HuH-7 (cell line): ENCODE measurements around the gene PTTG2.
"Not testable (repeated sequence)": the region's sequence is repeated elsewhere in the genome, so short reads cannot be mapped to it uniquely, and the experiment has no call there.

Experiments
- DNase-seq: peaks from one replicate; pipeline ENCODE4 v3.0.0; 2011; ENCODE audit warnings: low spot score

Gene PTTG2

GRCh38 chr4:37956941-37957340, 3.3 kb upstream of the PTTG2 start:
- DNase-seq: no peak

DNA sequence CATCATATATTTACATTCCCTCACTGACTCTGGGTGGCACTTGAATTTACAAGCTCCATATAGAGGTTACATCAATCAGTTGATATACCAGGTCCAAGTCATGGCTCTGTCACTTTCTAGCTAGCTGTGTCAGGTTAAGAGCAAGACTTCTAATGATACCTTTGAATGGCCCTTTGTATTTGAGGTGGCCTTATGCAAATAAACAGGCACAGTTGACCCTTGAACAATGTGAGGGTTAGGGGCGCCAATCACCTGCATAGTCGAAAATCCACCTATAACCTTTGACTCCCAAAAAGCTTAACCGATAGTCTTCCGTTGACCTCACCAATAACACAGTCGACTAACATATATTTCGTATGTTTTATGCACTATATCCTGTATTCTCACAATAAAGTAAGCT, 1.3 kb upstream of the PTTG2 start:
- no peak for DNase-seq

DNA sequence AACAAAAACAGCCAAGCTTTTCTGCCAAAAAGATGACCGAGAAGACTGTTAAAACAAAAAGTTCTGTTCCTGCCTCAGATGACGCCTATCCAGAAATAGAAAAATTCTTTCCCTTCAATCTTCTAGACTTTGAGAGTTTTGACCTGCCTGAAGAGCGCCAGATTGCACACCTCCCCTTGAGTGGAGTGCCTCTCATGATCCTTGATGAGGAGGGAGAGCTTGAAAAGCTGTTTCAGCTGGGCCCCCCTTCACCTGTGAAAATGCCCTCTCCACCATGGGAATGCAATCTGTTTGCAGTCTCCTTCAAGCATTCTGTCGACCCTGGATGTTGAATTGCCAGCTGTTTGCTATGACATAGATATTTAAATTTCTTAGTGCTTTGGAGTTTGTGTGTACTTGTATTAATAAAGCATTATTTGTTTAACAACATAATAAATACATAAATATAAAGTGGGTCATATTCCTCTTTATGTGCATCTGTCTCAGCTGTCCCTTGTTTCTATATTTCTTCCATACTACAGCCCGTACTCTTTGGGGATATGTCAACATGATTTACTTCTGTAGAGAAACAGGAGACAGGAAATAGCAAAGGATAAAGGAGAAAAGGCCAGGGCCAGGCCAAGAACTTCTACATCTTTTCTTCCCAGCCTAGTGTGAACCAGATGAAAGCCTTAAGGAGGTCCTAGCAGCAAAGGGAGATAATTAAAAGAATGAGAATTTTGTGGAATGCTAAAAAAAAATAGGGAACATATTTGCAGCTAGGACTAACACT, 667 bp downstream of the PTTG2 start:
- no peak for DNase-seq

DNA sequence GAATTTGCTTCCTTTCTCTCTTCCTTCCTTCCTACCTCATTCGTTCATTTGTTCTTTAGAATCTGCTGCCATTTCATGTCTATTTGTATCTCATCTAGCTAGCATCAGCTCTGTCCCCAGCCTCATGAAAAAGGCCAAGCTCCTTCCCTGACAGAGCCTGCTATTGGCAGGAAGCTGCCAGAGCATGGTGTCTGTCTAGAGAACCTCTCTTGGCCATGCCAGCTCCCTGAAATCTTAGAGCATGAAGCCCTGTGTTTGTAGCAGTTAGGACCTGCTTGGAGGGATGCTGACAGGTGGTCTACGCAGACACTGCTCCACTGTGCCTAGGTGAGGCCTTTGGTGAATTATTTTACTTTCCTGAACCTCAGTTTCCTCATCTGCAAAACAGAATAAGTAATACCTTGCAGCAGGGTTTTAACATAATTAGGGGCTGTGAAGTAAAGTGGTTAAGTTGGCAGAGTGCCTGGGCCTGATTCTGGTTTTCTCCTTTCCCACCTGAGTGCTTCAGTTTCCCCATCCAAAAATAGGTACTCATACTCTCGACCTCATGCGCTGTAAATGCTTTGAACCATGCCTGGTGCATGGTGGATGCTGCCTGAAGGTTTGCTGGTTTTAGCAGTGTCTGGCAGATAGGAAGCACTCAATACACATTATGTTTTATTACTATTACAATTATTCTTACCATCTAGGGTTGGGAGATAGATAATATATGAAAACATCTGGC, 4.7 kb downstream of the PTTG2 start:
- no peak for DNase-seq

GRCh38 chr4:37966044-37966443, 5.8 kb downstream of the PTTG2 start:
- no peak for DNase-seq

- peak; percentile 27 for DNase-seq
Observed at GRCh38 chr4:37967736-37968135, 7.5 kb downstream of the PTTG2 start.

DNA sequence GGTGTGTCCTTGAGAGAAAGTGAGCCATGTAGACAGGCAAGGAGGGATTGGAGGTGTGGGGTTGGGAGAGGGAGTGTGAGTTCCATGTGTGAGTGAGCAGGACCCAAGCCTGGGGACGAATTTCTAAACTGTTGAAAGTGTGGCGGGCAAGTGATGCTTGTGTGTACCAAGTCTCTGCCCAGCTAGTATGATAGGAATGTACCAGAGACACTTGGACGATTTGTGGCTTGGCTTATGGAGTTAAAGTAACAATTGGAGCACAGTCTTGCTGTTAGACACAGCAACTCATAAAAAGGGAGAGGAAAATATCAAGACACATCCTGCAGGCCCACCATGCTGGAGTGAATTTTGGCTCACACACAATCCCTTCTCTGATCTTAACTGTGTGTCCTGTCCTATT, 8.5 kb downstream of the PTTG2 start:
- DNase-seq: no peak

DNA sequence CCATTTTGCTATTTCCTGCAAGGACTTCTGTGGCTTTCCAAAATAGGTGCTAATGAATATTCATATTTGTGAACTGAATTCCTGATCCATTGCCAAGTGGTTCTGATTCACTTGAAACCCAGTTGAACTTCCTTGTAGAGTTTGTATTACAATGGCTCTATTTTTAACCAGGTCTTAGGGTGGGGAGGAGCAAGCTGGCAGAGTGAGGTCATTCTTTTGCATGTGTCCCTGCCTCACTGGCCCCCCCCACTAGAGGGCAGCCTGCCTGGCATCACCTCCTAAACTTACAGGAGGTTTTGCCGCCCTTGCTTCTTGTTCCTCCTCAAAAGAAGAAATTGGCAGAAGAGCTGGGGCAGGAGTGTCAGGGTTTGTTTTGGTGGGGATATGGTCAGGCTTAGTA, 10.5 kb downstream of the PTTG2 start:
- DNase-seq: no peak

- DNase-seq: no peak
Observed at GRCh38 chr4:37971202-37971601, 11.0 kb downstream of the PTTG2 start.

DNA sequence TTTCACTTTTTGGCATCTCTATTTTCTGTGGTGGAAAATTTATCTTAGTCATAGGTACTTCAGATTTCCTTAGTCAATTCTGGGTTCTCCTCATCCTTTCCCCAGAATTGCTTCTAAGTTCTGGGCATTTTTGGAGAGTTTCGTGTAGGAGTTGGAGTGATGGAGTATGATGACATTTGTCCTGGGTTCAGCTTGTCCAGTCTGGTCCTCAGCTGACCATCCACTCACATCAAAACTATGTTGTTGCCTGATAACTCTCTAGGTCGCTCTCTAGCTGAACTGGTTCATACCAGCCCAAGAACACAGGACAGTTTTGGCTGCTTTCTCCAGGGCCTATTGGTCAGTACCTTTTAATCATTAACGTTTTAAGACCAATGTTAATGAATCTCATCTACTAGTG, 13.2 kb downstream of the PTTG2 start:
- DNase-seq: no peak

- not testable (repeated sequence) for DNase-seq
Observed at GRCh38 chr4:37975321-37975822, 15.2 kb downstream of the PTTG2 start.

DNA sequence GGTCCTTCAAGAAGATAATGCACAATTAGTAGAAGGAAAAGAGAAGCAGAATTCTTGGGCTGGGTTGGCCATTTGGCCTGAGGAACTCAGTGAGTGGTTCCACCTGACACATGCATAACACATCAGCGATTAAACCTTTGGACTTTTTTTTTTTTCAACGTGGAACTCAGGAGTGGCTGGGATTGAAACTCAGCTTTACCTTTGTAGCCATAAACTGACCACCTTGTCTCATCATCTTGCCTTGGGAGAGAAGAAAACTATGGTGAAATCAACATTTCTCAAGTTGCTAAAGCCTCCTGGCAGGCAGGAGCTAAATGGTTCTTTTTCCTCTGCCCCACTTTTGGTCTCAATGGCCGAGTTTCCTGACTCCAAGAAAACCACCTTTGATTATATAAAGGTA, 16.3 kb downstream of the PTTG2 start:
- DNase-seq: peak; percentile 25

DNA sequence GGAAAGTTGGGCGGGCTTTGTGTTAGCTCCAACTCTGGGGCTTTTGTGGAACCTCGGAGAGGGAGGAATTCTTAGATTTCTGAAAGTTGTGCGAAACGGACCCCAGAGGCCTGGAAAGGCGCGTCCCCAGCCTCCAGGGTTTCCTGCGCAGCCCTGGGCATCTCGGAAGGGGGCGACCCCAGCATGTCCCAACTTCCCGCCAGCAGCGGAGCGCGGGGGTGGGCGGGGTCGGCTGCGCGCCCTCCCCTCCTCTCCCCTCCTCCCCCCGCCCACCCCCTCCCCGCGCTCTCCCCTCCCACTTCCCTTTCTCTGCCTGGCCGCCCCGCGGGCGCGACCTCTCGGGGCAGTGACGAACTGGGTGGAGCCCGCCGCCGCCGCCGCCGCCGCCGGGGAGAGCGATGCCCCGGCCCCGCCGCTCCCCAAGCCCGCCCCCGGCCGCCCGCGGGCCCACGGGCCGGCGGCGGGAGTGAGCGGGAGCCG, 16.8 kb downstream of the PTTG2 start:
- DNase-seq: peak; percentile 71

DNA sequence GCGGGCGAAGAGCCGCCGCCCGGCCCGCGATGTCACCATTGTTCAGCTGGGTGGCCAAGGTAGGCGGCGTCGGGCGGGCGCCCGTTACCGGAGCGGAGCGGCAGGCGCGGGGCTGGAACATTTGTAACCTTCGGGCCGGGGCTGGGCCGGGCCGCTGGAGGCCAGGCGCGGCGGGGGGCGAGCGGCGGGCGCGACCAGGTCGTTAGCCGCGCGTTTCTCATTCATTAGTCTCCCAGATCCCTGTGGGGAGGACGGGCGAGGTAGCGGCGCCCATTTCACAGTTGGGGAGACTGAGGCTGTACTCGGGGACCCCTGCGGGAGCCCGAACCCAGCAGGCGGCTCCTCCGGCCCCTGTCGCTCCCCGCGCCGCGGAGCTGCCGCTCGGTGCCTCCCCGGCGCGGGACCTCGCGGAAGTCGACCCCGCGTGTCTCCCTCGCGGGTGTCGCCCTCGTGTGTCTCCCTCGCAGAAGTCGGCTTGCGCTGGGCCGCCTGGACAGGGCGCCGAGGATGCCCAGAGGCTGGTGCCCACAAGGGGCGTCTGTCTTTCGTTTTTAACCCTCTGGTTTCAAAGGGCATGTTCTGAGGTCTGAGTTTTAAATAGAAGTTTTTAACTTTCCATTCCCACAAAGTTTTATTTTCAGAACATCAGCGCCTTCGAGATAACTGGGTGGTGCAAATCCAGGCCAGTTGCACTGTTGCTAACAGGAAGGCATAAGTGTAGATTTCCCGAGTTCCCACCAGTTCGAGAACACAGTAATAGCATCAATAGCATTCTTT, 17.5 kb downstream of the PTTG2 start:
- peak; percentile 60 for DNase-seq

DNA sequence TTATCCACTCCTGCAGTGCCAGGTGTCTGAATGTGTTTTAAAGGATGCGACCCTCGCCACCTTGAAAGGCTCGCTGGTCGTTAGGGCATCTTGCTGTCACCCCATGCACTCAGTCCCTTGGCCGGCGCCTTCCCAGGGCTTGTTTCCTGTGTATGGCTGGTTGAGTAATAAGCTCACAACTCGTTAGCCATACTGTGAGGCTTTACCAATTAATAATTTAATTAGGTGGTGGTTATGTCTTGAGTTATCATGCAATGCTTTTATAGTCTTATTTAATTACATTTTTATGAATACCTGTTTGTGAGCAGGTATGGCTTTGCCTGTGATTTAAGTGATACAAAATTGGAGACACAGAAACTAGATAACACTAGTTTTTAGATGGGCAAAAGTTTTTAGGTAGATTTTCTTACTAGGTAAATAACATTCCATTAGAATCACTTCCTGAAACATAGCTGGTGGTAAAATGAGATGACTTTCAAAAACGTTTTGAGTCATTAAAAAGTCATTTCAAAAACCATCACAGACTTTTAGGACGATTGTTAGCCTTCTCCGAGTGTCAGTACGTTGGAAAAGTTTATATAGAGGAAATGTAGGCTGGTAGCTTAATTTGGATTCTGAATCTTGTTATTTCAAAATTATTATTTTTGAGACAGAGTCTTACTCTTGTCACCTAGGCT, 18.2 kb downstream of the PTTG2 start:
- DNase-seq: no peak

- no peak for DNase-seq
Observed at GRCh38 chr4:37980246-37980645, 20.0 kb downstream of the PTTG2 start.

DNA sequence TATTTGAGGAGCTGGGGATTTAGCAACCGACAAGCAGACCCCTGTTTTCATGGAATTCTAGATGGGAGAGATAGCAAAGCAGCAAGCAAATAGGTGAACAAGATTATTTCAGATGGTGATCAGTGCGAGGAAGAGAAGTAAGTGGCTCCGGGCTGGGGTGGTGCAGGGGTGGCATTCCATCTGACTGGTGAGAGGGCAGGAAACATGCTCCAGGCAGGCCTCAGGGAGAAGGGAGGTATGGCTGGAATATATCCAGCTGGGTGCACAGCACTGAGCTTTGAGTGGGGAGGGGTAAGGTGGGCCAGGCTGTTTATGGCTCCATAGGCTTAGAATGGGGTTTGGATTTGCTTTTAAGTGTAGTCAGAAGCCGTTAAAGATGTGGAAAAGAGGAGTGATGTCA, 21.2 kb downstream of the PTTG2 start:
- DNase-seq: no peak

GRCh38 chr4:37981844-37982720, 21.9 kb downstream of the PTTG2 start:
- DNase-seq: no peak

- DNase-seq: no peak
Observed at GRCh38 chr4:37982736-37983135, 22.5 kb downstream of the PTTG2 start.

DNA sequence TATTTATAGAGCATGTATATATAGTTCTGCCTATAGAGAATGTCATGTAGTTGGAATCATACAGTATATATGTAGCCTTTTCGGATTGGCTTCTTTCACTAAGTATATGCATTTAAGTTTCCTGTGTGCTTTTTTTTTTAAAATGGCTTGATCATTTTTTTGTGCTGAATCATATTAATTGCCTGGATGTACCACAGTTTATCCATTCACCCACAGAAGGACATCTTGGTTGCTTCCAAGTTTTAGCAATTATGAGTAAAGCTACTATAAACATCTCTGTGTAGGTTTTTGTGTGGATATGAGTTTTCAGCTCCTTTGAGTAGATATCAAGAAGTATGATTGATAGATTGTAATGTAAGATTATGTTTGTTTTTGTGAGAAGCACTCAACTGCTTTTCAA, 23.8 kb downstream of the PTTG2 start:
- DNase-seq: no peak

DNA sequence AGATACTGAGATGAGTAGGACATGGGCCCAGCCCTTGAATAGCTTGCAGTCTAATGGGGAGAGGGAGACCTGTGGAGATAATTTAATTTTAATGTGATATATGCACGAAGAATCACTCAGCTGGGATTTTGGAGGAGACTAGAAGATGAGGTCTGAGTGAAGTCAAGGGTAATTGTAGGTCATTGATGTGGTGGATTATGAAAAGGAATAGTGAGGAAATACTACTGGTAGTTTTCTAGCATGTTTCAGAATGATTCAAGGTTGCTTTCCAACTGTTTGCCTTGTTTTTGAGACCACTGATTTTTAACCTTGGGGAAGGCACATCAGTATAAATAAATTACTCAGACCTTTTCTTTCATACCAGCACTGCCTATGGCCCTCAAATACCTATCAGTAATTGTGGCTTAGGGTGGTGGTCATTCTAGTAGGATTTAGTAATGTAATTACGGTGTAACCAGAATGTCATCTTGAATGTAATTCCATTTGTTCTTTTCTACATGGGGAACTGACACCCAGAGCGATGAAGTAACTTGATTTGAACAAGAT, 25.6 kb downstream of the PTTG2 start:
- no peak for DNase-seq
